Spleen (tissue), 7 donors: Measurements from ENCODE around the gene TCF12.

Experiments
- CTCF ChIP-seq, 11 experiments: fragments of 200-600 bp in 7 of 11; fragments of 450-650 bp in 4 of 11; sonication (generic) in 4 of 11; IDR thresholded peaks in 8 of 11; conservative IDR thresholded peaks in 3 of 11; 1 replicate in 7 of 11; 2 replicates in 4 of 11; pipeline versions ENCODE4 v1.4.0 to v1.8.0; 2016 to 2021; ENCODE audit warnings: antibody characterized with exemption in 11 of 11, inconsistent platforms in 4 of 11, mild to moderate bottlenecking in 1 of 11
- POLR2AphosphoS5 ChIP-seq, 3 donors: sonication (generic); formaldehyde crosslinking; IDR thresholded peaks; one replicate each; pipeline ENCODE4 v1.5.1; 2017; ENCODE audit warnings: antibody characterized with exemption in 3 of 3
- donor health status: DM: no; HTN: no; CAD: no; lungs with moderate emphysema.
- donor health status: DM: no; HTN: no; CAD: no.
- donor health status: DM: no; HTN: no; CAD: no.

- TF ChIP-seq CTCF (IDR thresholded peaks at IDR 0.05 in 8 of 11, conservative IDR thresholded peaks at IDR 0.05 in 3 of 11), result no peak
- TF ChIP-seq POLR2AphosphoS5 (IDR thresholded peaks at IDR 0.05), result no peak
Observed at GRCh38 chr15:57017024-57017423, 98.6 kb downstream of the TCF12 start.
